HG03103 (cell line): Measurements from ENCODE around the gene FGD6.
A peak's percentile ranks its signal among the peaks of the same experiment; 100 is the strongest.
"Not testable (repeated sequence)": the region's sequence is repeated elsewhere in the genome, so short reads cannot be mapped to it uniquely, and the experiment has no call there.

ENCODE experiments used
- ATAC-seq: cut with Tn5 transposase; IDR thresholded peaks from one replicate; pipeline ENCODE4 v1.9.1; 2021; ENCODE audit warnings: low read depth; ENCODE audit not compliant: unreplicated experiment

FGD6 gene

GRCh38 chr12:95217377-95218149, at the start of gene FGD6, which contains the start of gene VEZT:
TSS of gene FGD6 (minus strand) at chr12:95217467. CDS start at chr12:95217240, 227 bp downstream.
TSS of gene VEZT (plus strand) at chr12:95217807. CDS start at chr12:95217851, 44 bp downstream.
- ATAC-seq: peak; percentile 91

DNA sequence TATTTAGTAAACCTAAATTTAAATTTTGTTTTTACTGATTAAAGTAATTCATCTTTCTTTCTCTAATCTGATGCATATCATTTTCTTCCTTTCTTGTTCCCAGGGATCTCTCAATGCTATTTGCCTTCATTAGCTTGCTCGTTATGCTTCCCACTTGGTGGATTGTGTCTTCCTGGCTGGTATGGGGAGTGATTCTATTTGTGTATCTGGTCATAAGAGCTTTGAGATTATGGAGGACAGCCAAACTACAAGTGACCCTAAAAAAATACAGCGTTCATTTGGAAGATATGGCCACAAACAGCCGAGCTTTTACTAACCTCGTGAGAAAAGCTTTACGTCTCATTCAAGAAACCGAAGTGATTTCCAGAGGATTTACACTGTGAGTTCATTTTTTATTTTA, 49.0 kb upstream of the FGD6 start:
- ATAC-seq: no peak

DNA sequence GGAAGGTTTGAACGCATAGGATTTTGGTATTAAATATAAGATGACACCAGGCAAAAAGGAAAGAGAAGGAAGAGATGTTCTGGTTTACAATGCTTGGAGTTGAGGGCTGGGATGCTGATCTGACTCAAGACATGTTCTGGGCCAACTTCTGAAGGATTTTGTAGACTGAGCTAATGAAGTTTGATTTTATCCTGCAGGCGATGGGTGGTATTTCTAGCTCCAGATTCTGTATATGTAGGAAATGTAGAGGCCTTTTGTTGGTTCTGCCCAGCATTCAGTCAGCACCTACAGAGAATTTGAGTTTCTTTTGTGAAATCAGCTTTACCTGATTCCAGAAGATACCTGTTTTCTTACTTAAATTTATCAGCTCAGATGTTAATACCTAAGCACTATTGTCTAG, 48.5 kb upstream of the FGD6 start:
- ATAC-seq: no peak

DNA sequence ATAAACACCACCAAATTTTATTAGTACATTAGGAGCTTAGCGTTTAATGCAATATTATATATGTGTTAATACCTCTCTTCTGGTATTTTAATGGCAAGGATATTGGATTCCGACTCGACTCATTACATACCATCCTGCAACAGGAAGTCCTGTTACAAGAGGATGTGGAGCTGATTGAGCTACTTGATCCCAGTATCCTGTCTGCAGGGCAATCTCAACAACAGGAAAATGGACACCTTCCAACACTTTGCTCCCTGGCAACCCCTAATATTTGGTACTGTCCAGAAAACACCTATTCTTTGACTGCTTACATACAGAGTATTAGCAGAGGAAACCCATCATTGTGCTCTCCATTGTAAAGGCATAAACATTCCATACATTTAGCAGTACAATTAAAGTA, 45.5 kb upstream of the FGD6 start:
- no peak for ATAC-seq

- ATAC-seq: no peak
Observed at GRCh38 chr12:95261109-95261508, 43.8 kb upstream of the FGD6 start.

- ATAC-seq: no peak
Observed at GRCh38 chr12:95259368-95259767, 42.1 kb upstream of the FGD6 start.

DNA sequence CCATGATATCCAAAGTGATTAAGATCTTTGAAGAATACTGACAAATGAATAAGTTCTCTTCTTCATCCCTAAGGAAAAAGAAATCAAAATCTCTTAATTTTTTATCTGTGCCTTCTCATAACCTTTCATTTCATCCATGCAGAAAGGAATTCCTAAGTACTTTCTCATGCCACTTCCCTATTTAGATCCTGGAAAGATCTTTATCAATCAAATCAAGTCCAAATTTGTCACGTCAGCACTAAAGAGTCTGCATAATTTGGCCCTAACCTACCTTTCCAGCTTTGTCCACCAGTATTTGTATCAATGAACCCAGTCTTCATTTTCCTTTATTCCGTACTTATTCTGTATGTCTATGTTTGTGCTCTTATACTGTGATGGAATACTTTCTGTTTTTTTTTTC, 41.5 kb upstream of the FGD6 start:
- ATAC-seq: no peak

GRCh38 chr12:95258151-95258550, 40.9 kb upstream of the FGD6 start:
- no peak for ATAC-seq

- no peak for ATAC-seq
Observed at GRCh38 chr12:95257541-95257940, 40.3 kb upstream of the FGD6 start.

DNA sequence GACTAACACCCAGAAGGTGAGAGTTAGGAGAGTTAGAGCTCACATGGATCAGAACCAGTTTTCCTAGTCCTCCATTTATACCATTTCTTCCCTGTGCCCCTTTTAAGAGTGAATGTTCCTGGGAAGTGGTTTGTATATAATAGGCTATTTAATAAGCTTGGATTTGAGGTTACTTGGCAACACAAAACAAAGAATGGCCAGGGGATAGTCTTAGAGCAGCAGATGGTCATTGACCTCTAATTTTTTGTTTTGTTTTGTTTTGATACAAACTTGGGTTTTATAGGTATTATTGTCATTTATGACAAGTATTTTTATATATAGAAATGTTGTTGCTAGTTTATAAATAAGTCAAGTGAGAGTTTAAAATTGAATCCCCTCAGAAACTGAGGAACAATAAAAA, 36.1 kb upstream of the FGD6 start:
- ATAC-seq: no peak

DNA sequence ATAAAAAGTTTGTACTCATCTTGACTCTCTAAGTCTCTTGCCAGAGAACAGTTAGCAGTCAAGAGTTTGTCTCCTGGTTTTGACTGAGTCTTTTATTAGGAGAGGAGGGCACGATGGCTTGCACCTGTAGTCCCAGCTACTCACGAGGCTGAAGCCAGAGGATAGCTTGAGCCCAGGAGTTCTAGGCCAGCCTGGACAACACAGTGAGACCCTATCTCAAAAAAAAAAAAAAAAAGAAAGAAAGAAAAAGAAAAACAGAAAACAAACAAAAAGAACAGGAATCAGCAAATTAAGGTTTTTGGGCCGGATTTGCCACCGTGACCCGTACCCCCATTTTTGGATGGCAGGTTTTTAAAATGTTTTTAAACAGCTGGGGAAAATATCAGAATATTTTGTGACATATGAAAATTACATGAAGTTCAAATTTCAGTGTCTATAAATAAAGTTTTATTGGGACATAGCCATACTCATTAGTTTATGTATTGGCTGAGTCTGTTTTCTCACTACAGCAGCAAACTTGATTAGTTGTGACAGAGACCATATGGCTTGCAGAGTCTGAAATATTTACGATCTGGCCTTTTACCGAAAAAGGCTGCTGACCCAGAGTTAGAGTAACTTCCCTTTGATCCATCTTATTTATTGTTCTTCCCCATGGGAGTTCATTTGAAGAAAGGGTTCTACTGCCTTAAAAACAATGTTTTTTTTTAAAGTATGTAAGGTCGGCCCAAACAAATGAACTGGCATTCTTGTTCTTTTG, 31.5 kb upstream of the FGD6 start:
- ATAC-seq: no peak

- ATAC-seq: no peak
Observed at GRCh38 chr12:95248095-95248494, 30.8 kb upstream of the FGD6 start.

DNA sequence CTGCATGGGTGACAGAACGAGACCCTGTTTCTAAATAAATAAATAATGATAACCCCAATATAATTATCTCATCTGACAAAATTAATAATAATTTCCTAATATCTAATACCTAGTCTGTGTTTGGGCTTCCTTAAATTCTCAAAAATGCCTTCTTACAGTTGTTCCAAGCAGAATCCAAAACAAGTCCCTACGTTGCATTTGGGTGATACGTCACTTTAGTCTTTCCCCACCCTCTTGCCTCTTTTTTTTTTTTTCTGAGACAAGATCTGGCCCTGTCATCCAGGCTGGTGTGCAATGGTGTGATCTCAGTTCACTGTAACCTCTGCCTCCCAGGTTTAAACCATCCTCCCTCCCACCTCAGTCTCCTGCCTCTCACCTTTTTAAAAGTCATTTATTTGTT, 27.1 kb upstream of the FGD6 start:
- ATAC-seq: no peak

DNA sequence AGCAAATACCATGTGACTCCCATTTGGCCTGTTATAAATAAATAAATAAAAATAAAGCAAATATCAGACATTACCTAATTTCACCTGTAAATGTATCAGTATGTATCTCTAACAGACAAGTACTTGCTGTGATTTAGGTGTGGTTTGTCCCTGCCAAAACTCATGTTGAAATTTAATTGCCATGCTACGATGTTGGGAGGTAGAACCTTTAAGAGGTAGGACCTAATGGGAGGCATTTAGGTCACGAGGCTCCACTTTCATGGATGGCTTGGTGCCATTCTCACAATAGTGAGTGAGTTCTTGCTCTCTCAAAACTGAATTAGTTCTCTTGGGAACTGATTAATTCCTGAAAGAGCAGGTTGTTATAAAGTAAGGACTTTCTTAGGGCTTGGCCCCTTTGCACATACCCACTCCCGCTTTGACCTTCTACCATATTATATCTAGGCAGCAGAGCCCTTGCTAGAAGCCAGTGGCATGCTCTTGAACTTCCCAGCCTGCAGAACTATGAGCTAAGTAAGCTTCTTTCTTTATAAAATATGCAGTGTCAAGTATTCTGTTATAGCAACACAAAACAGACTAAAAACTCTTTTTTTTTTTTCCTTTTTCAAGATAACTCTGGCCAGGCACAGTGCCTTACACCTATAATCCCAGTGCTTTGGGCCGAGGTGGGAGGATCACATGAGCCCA, 26.4 kb upstream of the FGD6 start:
- no peak for ATAC-seq

DNA sequence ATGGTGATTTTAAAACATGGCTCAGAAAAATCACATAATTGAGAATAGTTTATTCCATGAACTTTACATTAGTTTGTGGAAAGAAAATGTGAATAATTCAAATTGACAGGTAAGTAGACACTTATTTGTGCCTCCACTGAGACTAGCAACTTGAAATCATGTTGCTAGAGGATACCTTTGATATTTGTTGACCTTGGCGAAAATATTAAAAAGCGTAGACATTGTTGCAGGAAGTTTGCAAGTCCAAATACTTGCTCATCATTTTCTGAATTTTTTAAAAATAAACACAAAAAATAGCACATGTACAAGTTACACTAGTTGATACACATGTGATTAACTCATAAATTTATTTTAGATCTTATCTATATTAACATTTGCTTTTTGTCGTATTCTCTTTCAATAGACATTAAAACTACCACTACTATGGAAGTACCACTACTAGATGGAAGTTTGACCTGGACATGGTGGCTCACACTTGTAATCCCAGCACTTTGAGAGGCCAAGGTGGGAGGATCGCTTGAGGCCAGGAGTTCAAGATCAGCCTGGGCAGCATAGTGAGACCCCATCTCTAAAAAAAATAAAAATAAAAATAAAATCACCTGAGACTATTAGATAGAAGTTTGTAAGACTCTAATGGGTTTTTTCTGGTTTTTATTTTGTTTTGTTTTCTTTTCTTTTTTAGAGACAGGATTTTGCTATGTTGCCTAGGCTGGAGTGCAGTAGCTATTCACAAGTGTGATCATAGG, 24.7 kb upstream of the FGD6 start:
- no peak for ATAC-seq

- not testable (repeated sequence) for ATAC-seq
Observed at GRCh38 chr12:95241138-95241537, 23.9 kb upstream of the FGD6 start.

GRCh38 chr12:95240556-95240955, 23.3 kb upstream of the FGD6 start:
- no peak for ATAC-seq

DNA sequence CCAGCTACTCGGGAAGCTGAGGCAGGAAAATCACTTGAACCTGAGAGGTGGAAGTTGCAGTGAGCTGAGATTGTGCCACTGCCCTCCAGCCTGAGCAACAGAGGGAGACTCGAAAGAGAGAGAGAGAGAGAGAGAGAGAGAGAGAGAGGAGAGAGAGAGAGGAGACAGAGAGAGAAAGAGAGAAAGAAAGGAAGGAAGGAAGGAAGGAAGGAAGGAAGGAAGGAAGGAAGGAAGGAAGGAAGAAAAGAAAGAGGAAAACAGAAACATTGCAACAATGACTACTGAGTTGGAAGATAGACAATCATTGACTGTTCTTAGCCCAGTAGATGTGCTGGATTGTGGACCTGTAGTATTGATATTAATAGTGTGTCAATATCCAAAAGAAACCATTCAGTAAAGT, 22.6 kb upstream of the FGD6 start:
- not testable (repeated sequence) for ATAC-seq

DNA sequence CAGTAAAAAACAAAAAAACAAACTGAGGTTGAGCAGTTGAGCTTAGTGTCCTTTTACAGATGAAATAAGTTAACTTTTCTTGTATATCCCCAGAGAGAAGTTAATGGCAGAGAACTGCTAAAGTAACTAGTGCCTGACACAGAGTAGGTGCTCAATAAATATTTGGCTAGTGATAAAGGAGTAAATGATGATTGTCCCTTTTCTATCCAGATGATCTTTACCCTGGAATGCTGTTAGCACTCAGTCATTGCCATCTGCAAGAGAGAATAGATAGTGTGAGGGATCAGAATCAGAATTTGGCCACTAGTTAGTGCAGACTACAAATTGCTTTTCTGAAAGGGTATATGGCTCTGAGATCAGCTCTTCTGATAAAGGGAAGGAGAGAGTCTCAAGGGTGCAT, 21.9 kb upstream of the FGD6 start:
- ATAC-seq: no peak

GRCh38 chr12:95238150-95238549, 20.9 kb upstream of the FGD6 start:
- ATAC-seq: no peak

- no peak for ATAC-seq
Observed at GRCh38 chr12:95237315-95237714, 20.0 kb upstream of the FGD6 start.
